NB4 (cell line): ENCODE measurements around the gene FMN2.

Source experiments
- DNase-seq: peaks from one replicate; pipeline ENCODE4 v3.0.0; 2010; ENCODE audit warnings: low read depth
- H3K4me3 ChIP-seq: one replicate; pipeline ENCODE4 v1.5.1; 2011; ENCODE audit warnings: mild to moderate bottlenecking, low read depth, low read length, moderate library complexity
- MYC ChIP-seq: IDR thresholded peaks from 2 replicates; pipeline ENCODE4 v1.6.1; 2011; ENCODE audit warnings: low read depth, low read length
- POLR2A ChIP-seq: IDR thresholded peaks from 2 replicates; pipeline ENCODE4 v1.6.1; 2011; ENCODE audit warnings: mild to moderate bottlenecking; ENCODE audit not compliant: insufficient read length; ENCODE audit errors: extremely low read depth
- TF ChIP-seq, protein P1 (sequence below): IDR thresholded peaks from 2 replicates; pipeline ENCODE4 v1.6.1; 2011; ENCODE audit warnings: low read depth, low read length
- TF ChIP-seq, protein P2 (sequence below): IDR thresholded peaks from one replicate; pipeline ENCODE4 v1.5.1; 2012; ENCODE audit warnings: low read depth, low read length

Gene FMN2

DNA sequence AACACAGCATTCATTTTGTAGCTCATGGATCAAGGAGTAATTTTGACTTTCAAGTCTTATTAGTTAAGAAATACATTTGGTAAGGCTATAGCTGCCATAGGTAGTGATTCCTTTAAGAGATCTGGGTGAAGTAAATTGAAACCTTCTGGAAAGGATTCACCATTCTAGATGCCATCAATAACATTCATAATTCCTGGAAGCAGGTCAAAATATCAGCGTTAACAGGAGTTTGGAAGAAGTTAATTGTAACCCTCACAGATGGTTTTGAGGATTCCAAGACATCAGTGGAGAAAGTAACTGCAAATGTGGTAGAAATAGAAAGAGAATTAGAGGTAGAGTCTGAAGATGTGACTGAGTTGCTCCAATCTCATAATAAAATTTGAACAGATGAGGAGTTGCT lies 303.7 kb downstream of the FMN2 start:
- no peak overlapping the region for H3K4me3 ChIP-seq
- TF ChIP-seq MYC: no peak
- no peak for DNase-seq

- DNase-seq: no peak
- no peak overlapping the region for H3K4me3 ChIP-seq
- TF ChIP-seq MYC: no peak
- no peak for TF ChIP-seq POLR2A
- TF ChIP-seq, protein P1, sequence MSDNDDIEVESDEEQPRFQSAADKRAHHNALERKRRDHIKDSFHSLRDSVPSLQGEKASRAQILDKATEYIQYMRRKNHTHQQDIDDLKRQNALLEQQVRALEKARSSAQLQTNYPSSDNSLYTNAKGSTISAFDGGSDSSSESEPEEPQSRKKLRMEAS: no peak
- TF ChIP-seq, protein P2, sequence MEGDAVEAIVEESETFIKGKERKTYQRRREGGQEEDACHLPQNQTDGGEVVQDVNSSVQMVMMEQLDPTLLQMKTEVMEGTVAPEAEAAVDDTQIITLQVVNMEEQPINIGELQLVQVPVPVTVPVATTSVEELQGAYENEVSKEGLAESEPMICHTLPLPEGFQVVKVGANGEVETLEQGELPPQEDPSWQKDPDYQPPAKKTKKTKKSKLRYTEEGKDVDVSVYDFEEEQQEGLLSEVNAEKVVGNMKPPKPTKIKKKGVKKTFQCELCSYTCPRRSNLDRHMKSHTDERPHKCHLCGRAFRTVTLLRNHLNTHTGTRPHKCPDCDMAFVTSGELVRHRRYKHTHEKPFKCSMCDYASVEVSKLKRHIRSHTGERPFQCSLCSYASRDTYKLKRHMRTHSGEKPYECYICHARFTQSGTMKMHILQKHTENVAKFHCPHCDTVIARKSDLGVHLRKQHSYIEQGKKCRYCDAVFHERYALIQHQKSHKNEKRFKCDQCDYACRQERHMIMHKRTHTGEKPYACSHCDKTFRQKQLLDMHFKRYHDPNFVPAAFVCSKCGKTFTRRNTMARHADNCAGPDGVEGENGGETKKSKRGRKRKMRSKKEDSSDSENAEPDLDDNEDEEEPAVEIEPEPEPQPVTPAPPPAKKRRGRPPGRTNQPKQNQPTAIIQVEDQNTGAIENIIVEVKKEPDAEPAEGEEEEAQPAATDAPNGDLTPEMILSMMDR: no peak
These were observed 307.7 kb downstream of the FMN2 start for GRCh38 chr1:240399381-240399780.

DNA sequence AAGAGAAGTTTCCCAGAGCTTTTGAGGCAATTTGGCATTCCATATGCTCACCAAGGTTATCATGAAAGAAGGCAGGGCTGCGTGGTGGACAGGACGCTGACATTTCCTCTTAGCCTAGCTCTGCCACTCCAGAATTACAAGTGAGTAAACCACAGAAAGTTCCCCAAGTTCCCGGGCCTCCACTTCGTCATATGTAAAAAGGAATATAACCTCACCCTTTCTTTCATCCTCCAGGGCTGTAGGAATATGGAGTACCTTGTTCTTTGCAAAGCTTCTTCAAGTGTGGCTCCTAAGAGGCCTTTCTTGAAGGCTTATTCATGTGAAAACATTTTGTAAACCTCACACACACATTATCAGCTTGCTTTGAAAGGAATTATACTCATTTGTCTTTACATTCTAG lies 310.0 kb downstream of the FMN2 start:
- no peak overlapping the region for H3K4me3 ChIP-seq

GRCh38 chr1:240402326-240402725 lies 310.6 kb downstream of the FMN2 start:
- no peak for DNase-seq
- TF ChIP-seq, protein P1: no peak
- TF ChIP-seq POLR2A: no peak
- TF ChIP-seq, protein P2: no peak
- no peak for TF ChIP-seq MYC
- H3K4me3 ChIP-seq: no peak overlapping the region

More for the DNA sequence above, 310.0 kb downstream of the FMN2 start:
- TF ChIP-seq, protein P1: no peak
- TF ChIP-seq POLR2A (no peak), MYC (no peak)
- TF ChIP-seq, protein P2: no peak
- no peak for DNase-seq

DNA sequence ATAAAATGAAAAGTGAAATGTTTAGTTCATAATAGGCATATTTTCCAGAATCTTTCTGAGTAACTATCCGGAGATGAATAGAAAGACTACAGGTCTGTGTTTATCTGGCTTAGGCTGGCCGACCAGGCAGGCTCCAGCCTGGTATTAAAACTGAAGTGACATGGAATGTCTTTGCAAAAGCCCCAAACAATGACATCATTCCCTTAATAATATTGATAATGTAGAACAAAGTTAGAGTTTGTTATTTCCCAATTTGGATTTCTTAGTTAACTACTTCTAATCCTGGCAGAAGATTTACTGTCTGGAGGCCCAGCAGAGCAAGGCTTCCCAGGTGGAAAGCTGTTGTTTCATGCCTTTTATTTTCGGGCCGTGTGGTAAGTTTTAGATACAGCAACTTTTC lies 312.6 kb downstream of the FMN2 start:
- TF ChIP-seq, protein P1: no peak
- TF ChIP-seq MYC (no peak), POLR2A (no peak)
- TF ChIP-seq, protein P2: no peak
- no peak for DNase-seq
- H3K4me3 ChIP-seq: no peak overlapping the region

GRCh38 chr1:240405751-240406150 lies 314.1 kb downstream of the FMN2 start:
- DNase-seq: no peak
- no peak overlapping the region for H3K4me3 ChIP-seq
- no peak for TF ChIP-seq MYC
- TF ChIP-seq, protein P2: no peak
- TF ChIP-seq, protein P1: no peak
- no peak for TF ChIP-seq POLR2A

- TF ChIP-seq, protein P1: no peak
- TF ChIP-seq, protein P2: no peak
- no peak for TF ChIP-seq MYC
- no peak for TF ChIP-seq POLR2A
- H3K4me3 ChIP-seq: no peak overlapping the region
- DNase-seq: no peak
These were observed 315.7 kb downstream of the FMN2 start for GRCh38 chr1:240407407-240407806.
